ENCODE measurements around the gene MVK. TPM values are rescaled to one million over a fixed set of nuclear protein-coding genes. Genes with fewer than 3 reads are reported as not detected.

MVK gene
- total and polyA plus RNA-seq, 2 experiments from 2014 or later: 18.3 to 34.3 TPM

DNA sequence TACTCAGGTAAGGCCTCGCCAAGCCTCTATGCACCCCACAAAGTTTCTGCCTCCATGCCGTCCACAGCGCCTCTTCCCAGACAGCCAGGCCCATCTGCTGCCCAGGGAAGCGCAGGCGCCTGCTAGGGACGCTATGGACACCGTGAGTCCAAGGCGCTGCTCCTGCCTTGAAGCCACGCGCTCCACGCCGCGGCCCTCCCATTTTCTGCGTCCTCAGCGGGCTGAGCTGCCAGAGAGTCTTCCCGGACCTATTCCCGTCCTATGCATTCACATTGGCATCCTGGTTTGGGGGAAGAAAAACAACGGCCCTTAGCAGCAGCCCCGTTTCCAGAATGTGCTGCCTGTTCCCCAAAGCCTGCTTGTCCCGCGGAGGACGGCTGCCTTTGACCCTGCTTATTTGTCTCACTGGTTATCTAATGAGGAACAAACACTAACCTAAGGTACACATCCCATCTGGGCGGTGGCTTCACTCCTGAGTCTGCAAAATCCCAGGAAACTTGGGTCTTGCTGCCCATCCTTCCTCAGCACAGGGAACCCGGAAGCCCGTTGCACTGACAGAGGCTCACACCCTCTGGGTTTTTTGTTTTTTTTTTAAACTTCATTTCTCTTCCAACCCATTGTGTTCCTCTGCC, 38.2 kb upstream of the MVK start:
- Histone ChIP-seq H3K4me1 (ENCODE audit: insufficient read depth) (peaks cover 3% of the 10 kb centered on the region), H3K79me2 (no peaks in the 10 kb centered on the region), H3K27me3 (no peaks in the 10 kb centered on the region), H4K20me1 (ENCODE audit: insufficient read depth, poor library complexity, severe bottlenecking) (no peaks in the 10 kb centered on the region), H3K9me3 (ENCODE audit: low read depth) (no peaks in the 10 kb centered on the region), H3K4me3 (no peak overlapping the region), H3K4me2 (no peak overlapping the region), H3K36me3 (replicated peaks; ENCODE audit: insufficient read depth, low read depth) (no peaks in the 10 kb centered on the region), H3K9me2 (replicated peaks; ENCODE audit: insufficient read depth) (no peaks in the 10 kb centered on the region), H2AFZ (no peak overlapping the region), H3K27ac (no peak overlapping the region)
- TF ChIP-seq, protein P1, sequence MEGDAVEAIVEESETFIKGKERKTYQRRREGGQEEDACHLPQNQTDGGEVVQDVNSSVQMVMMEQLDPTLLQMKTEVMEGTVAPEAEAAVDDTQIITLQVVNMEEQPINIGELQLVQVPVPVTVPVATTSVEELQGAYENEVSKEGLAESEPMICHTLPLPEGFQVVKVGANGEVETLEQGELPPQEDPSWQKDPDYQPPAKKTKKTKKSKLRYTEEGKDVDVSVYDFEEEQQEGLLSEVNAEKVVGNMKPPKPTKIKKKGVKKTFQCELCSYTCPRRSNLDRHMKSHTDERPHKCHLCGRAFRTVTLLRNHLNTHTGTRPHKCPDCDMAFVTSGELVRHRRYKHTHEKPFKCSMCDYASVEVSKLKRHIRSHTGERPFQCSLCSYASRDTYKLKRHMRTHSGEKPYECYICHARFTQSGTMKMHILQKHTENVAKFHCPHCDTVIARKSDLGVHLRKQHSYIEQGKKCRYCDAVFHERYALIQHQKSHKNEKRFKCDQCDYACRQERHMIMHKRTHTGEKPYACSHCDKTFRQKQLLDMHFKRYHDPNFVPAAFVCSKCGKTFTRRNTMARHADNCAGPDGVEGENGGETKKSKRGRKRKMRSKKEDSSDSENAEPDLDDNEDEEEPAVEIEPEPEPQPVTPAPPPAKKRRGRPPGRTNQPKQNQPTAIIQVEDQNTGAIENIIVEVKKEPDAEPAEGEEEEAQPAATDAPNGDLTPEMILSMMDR (IDR thresholded peaks at IDR 0.05; ENCODE audit: poor library complexity): no peak
- no peak for TF ChIP-seq EZH2 (IDR thresholded peaks at IDR 0.05; ENCODE audit: borderline replicate concordance)
- TF ChIP-seq EZH2phosphoT487 (IDR thresholded peaks at IDR 0.05; ENCODE audit: low read depth, severe bottlenecking, unreplicated experiment): no peak
- 87% methylated on average over 25 of the region's 25 CpGs for WGBS (ENCODE audit: low lambda C conversion rate, missing lambda C conversion rate)
- no peak for DNase-seq (ENCODE audit: low spot score)

DNA sequence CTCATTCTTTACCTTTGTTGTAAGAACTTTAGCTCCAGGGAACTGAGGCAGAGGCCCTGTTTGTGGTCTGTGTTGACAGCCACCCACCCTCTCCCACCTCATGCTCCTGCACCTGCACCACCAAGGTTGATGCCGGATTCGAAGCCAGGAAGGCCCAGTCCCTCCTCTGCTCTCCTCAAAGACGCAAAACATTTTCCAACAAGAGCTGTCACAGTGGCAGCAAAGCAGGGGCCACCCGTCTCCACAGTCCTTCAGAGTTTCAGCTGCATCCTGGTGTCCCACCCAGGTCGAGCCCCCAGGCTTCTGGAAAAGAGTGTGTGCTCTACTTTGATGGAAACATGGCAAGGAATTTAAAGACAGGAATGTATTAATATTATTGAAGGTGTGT, 37.7 kb upstream of the MVK start:
- Histone ChIP-seq H3K9me3 (ENCODE audit: low read depth) (no peaks in the 10 kb centered on the region), H2AFZ (no peak overlapping the region), H3K27me3 (no peaks in the 10 kb centered on the region), H3K4me1 (ENCODE audit: insufficient read depth) (peaks cover 3% of the 10 kb centered on the region), H3K79me2 (no peaks in the 10 kb centered on the region), H3K4me3 (no peak overlapping the region), H3K27ac (no peak overlapping the region), H3K36me3 (replicated peaks; ENCODE audit: insufficient read depth, low read depth) (no peaks in the 10 kb centered on the region), H4K20me1 (ENCODE audit: insufficient read depth, poor library complexity, severe bottlenecking) (no peaks in the 10 kb centered on the region), H3K9me2 (replicated peaks; ENCODE audit: insufficient read depth) (no peaks in the 10 kb centered on the region), H3K4me2 (no peak overlapping the region)
- WGBS (ENCODE audit: low lambda C conversion rate, missing lambda C conversion rate): 86% methylated on average over 5 of the region's 5 CpGs
- DNase-seq (ENCODE audit: low spot score): no peak
- no peak for TF ChIP-seq EZH2phosphoT487 (IDR thresholded peaks at IDR 0.05; ENCODE audit: low read depth, severe bottlenecking, unreplicated experiment)
- TF ChIP-seq, protein P1 (IDR thresholded peaks at IDR 0.05; ENCODE audit: poor library complexity): no peak
- no peak for TF ChIP-seq EZH2 (IDR thresholded peaks at IDR 0.05; ENCODE audit: borderline replicate concordance)

DNA sequence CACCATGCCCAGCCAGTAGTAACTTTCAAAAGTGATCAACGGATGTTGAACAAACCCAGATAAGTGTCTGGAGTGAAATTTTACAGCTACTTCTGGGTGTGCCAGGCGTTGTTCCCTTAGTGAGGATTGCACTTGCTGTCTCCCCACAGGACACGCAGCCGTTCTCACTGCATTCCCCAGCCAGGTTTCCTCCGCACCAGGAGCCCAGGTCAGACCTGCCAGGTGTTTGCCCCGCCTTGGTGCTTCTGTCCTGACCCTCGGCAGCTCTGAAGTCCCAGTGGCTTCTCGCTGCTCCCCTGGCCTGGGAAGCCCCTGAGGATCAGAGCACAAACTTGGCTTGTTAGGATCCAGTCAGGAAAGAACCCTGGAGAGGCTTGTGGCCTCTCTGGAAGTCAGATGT, 36.5 kb upstream of the MVK start:
- no peaks in the 10 kb centered on the region for H3K4me1 ChIP-seq (ENCODE audit: insufficient read depth)
- no peaks in the 10 kb centered on the region for H3K79me2 ChIP-seq
- no peaks in the 10 kb centered on the region for H3K27me3 ChIP-seq
- no peak overlapping the region for H2AFZ ChIP-seq
- TF ChIP-seq EZH2 (IDR thresholded peaks at IDR 0.05; ENCODE audit: borderline replicate concordance): no peak
- no peak for TF ChIP-seq EZH2phosphoT487 (IDR thresholded peaks at IDR 0.05; ENCODE audit: low read depth, severe bottlenecking, unreplicated experiment)
- TF ChIP-seq, protein P1 (IDR thresholded peaks at IDR 0.05; ENCODE audit: poor library complexity): no peak
- 87% methylated on average over 8 of the region's 8 CpGs for WGBS (ENCODE audit: low lambda C conversion rate, missing lambda C conversion rate)
- no peak overlapping the region for H3K27ac ChIP-seq
- H3K4me3 ChIP-seq: no peak overlapping the region
- no peaks in the 10 kb centered on the region for H4K20me1 ChIP-seq (ENCODE audit: insufficient read depth, poor library complexity, severe bottlenecking)
- no peaks in the 10 kb centered on the region for H3K9me3 ChIP-seq (ENCODE audit: low read depth)
- H3K4me2 ChIP-seq: no peak overlapping the region
- no peaks in the 10 kb centered on the region for H3K36me3 ChIP-seq (replicated peaks; ENCODE audit: insufficient read depth, low read depth)
- no peaks in the 10 kb centered on the region for H3K9me2 ChIP-seq (replicated peaks; ENCODE audit: insufficient read depth)
- DNase-seq (ENCODE audit: low spot score): no peak
